Large intestine (tissue), 3 donors: Measurements from ENCODE around the gene KRTAP10-2. TPM values are rescaled to one million over a fixed set of nuclear protein-coding genes. Genes with fewer than 3 reads are reported as not detected.

Experiments used
- DNase-seq, 2 donors: peaks; one replicate each; pipeline versions ENCODE4 v3.0.0 to v3.0.0-alpha.2; 2013
- H3K27ac ChIP-seq: one replicate; pipeline ENCODE4 v1.5.1; 2013; ENCODE audit warnings: low read length
- H3K27me3 ChIP-seq: 2 replicates; pipeline ENCODE4 v1.6.1; 2013; ENCODE audit warnings: low read length; ENCODE audit not compliant: control insufficient read depth, insufficient read depth
- H3K36me3 ChIP-seq: 2 replicates; pipeline ENCODE4 v1.6.1; 2013; ENCODE audit warnings: low read length; ENCODE audit not compliant: control insufficient read depth, insufficient read depth
- H3K4me1 ChIP-seq: one replicate; pipeline ENCODE4 v1.6.1; 2013; ENCODE audit warnings: low read length; ENCODE audit not compliant: control insufficient read depth, insufficient read depth
- H3K4me3 ChIP-seq: one replicate; pipeline ENCODE4 v1.5.1; 2013; ENCODE audit warnings: low read length
- H3K9me3 ChIP-seq: one replicate; pipeline ENCODE4 v1.6.1; 2013; ENCODE audit warnings: mild to moderate bottlenecking, low read depth, low read length, moderate library complexity; ENCODE audit not compliant: control insufficient read depth
- WGBS: methylation state at CpG from one replicate; pipeline ENCODE4 v1.1.5; 2013; ENCODE audit warnings: low lambda C conversion rate; ENCODE audit not compliant: insufficient coverage; 5-methylcytosine and 5-hydroxymethylcytosine counted together
- polyA plus RNA-seq: library from polyadenylated mRNA; unstranded; fragments of 120-200 nt; gene quantifications from one replicate; pipeline ENCODE4 v1.2.1, GENCODE V29; 2013

Gene KRTAP10-2
- polyA plus RNA-seq, 1 donor: not detected

GRCh38 chr21:44537930-44538911, 13.1 kb downstream of the KRTAP10-2 start:
- Histone ChIP-seq H3K27me3 (no peaks in the 10 kb centered on the region), H3K27ac (no peak overlapping the region), H3K4me1 (no peaks in the 10 kb centered on the region), H3K9me3 (peaks cover 5% of the 10 kb centered on the region), H3K36me3 (no peaks in the 10 kb centered on the region), H3K4me3 (no peak overlapping the region)
- no peak for DNase-seq
- 100% methylated on average over 1 of the region's 33 CpGs for WGBS

GRCh38 chr21:44535963-44536362, 15.3 kb downstream of the KRTAP10-2 start:
- DNase-seq: no peak
- H3K9me3 ChIP-seq: peaks cover 5% of the 10 kb centered on the region
- H3K27me3 ChIP-seq: no peaks in the 10 kb centered on the region
- no peak overlapping the region for H3K27ac ChIP-seq
- H3K4me1 ChIP-seq: no peaks in the 10 kb centered on the region
- no CpG with 5 or more reads among the region's 7 CpGs for WGBS
- no peak overlapping the region for H3K4me3 ChIP-seq
- no peaks in the 10 kb centered on the region for H3K36me3 ChIP-seq

- WGBS: 100% methylated on average over 3 of the region's 6 CpGs
- Histone ChIP-seq H3K36me3 (no peaks in the 10 kb centered on the region), H3K4me3 (no peak overlapping the region), H3K4me1 (no peaks in the 10 kb centered on the region), H3K27me3 (no peaks in the 10 kb centered on the region), H3K9me3 (peaks cover 5% of the 10 kb centered on the region), H3K27ac (no peak overlapping the region)
- DNase-seq: no peak
Measured at GRCh38 chr21:44534688-44535087, 16.6 kb downstream of the KRTAP10-2 start.

GRCh38 chr21:44533891-44534627, 17.2 kb downstream of the KRTAP10-2 start:
- no peak overlapping the region for H3K27ac ChIP-seq
- no CpG with 5 or more reads among the region's 21 CpGs for WGBS
- H3K9me3 ChIP-seq: peaks cover 5% of the 10 kb centered on the region
- no peaks in the 10 kb centered on the region for H3K36me3 ChIP-seq
- H3K27me3 ChIP-seq: no peaks in the 10 kb centered on the region
- no peak overlapping the region for H3K4me3 ChIP-seq
- no peaks in the 10 kb centered on the region for H3K4me1 ChIP-seq
- DNase-seq: no peak

GRCh38 chr21:44533121-44533890, 18.0 kb downstream of the KRTAP10-2 start:
- Histone ChIP-seq H3K27ac (no peak overlapping the region), H3K4me1 (no peaks in the 10 kb centered on the region), H3K4me3 (no peak overlapping the region), H3K36me3 (no peaks in the 10 kb centered on the region), H3K9me3 (peaks cover 5% of the 10 kb centered on the region), H3K27me3 (no peaks in the 10 kb centered on the region)
- no peak for DNase-seq
- WGBS: no CpG with 5 or more reads among the region's 37 CpGs

GRCh38 chr21:44532712-44533111, 18.6 kb downstream of the KRTAP10-2 start:
- Histone ChIP-seq H3K4me3 (no peak overlapping the region), H3K27ac (no peak overlapping the region), H3K9me3 (peaks cover 2% of the 10 kb centered on the region), H3K36me3 (no peaks in the 10 kb centered on the region), H3K4me1 (no peaks in the 10 kb centered on the region), H3K27me3 (no peaks in the 10 kb centered on the region)
- no peak for DNase-seq
- no CpG with 5 or more reads among the region's 16 CpGs for whole genome bisulfite sequencing

GRCh38 chr21:44531606-44532564, 19.4 kb downstream of the KRTAP10-2 start:
- Histone ChIP-seq H3K27ac (no peak overlapping the region), H3K9me3 (no peaks in the 10 kb centered on the region), H3K4me1 (no peaks in the 10 kb centered on the region), H3K36me3 (no peaks in the 10 kb centered on the region), H3K4me3 (no peak overlapping the region), H3K27me3 (no peaks in the 10 kb centered on the region)
- no peak for DNase-seq
- 74% methylated on average over 3 of the region's 30 CpGs for WGBS

GRCh38 chr21:44530903-44531605, 20.3 kb downstream of the KRTAP10-2 start:
- H3K36me3 ChIP-seq: no peaks in the 10 kb centered on the region
- H3K4me1 ChIP-seq: no peaks in the 10 kb centered on the region
- DNase-seq: no peak
- no CpG with 5 or more reads among the region's 23 CpGs for WGBS
- no peaks in the 10 kb centered on the region for H3K9me3 ChIP-seq
- no peak overlapping the region for H3K27ac ChIP-seq
- no peak overlapping the region for H3K4me3 ChIP-seq
- no peaks in the 10 kb centered on the region for H3K27me3 ChIP-seq

- H3K4me3 ChIP-seq: no peak overlapping the region
- no peaks in the 10 kb centered on the region for H3K9me3 ChIP-seq
- no peak overlapping the region for H3K27ac ChIP-seq
- no peaks in the 10 kb centered on the region for H3K27me3 ChIP-seq
- H3K4me1 ChIP-seq: no peaks in the 10 kb centered on the region
- 95% methylated on average over 2 of the region's 7 CpGs for WGBS
- DNase-seq: no peak
- no peaks in the 10 kb centered on the region for H3K36me3 ChIP-seq
Measured at GRCh38 chr21:44530221-44530902, 20.9 kb downstream of the KRTAP10-2 start.
